ENCODE measurements around the gene C1QL1.

C1QL1 gene

GRCh38 chr17:44968225-44969143 is at the start of gene C1QL1:
Gene C1QL1 (minus strand): TSS chr17:44968303. CDS start chr17:44968048, 255 bp downstream.
- peak; percentile 81 for DNase-seq

- no peak for DNase-seq
Observed at GRCh38 chr17:45016823-45017222, 48.7 kb upstream of the C1QL1 start.

DNA sequence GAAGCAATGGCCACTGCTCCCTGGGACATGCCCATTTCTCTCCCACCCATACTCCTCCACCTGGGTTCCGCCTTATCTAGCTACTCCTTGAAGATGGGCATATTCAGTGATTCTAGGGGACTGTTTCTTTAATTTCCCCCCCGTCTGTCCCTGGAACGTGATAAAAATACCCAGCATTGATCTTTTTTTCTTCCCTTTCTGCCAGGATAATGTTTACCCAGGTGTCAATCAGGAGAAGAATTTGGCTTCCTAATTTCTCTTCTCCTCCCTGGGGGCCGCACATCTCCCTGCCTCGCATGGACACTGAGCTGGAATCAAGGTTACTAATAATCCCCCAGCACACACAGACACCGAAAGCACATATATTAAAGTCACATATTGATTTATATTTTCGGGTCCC is 48.1 kb upstream of the C1QL1 start:
- no peak for DNase-seq

GRCh38 chr17:45013021-45013997 is 45.2 kb upstream of the C1QL1 start:
- no peak for DNase-seq

DNA sequence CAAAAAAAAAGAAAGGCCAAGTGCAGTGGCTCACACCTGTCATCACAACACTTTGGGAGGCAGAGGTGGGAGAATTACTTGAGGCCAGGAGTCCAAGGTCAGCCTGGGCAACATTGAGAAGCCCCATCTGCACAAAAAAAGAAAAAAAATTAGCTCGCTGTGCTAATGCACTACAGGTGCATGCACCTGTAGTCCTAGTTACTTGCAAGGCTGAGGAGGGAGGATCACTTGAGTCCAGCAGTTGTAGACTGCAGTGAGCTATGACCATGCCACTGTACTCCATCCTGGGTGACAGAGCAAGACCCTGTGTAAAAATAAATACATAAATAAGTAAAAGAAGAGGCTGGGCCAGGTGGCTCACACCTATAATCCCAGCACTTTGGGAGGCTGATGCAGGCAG is 43.7 kb upstream of the C1QL1 start:
- no peak for DNase-seq

DNA sequence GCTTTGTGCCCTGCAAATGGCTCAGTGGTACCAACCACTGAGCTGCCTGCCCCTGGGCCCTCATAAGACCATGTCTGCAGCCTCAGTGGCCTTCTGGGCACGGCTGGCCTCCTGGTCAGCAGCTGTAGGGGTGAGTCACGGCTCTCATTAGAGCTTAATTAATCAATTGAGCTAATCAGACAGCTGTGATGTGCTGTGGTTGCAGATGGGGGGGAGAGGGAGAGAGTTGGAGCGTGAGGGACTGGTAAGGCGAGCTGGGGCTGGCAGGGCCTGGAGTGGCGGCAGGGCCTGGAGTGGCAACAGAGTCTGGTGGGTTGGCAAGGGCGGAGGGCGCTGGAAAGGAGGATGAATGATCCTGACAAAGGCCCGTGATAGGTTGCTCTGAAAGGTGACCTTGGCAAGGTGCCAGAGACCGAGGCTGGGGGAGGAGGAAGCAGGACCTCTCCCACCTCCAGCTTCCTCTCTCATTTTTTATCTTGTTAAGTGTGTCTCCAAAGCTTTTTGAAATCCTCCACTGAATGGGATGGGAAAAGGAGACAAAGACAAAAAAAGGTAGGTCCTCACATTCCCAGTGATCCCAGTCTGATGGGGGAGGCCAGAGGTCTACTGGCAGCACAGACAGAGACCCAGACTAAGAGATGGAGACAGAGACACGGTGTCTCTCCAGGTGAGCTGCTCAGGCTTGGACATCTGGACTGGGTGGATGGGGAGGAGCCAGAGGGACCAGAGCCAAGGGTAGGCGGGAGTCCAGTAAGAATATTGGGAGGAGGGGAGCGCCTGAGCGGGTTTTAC is 41.8 kb upstream of the C1QL1 start:
- no peak for DNase-seq

DNA sequence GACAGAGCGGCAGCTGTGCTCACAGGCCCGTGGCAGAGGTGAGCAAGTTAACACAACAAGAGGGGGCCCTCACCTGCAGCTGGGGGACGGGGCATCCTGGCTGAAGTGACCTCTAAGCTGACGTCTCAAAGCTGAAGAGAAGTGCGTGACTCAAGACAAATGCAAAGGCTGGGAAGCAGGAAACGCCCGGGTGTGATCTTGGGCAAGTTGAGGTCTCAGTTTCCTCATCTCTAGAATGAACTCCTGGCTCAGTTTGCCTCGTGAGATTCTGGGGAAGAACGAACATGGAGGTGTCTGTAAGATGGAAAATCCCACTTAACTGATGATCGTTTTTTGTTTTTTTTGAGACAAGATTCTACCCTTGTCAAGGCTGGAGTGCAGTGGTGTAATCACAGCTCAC is 40.1 kb upstream of the C1QL1 start:
- DNase-seq: no peak

GRCh38 chr17:45006927-45007461 is 38.9 kb upstream of the C1QL1 start:
- no peak for DNase-seq

- no peak for DNase-seq
Observed at GRCh38 chr17:45005700-45006099, 37.6 kb upstream of the C1QL1 start.

DNA sequence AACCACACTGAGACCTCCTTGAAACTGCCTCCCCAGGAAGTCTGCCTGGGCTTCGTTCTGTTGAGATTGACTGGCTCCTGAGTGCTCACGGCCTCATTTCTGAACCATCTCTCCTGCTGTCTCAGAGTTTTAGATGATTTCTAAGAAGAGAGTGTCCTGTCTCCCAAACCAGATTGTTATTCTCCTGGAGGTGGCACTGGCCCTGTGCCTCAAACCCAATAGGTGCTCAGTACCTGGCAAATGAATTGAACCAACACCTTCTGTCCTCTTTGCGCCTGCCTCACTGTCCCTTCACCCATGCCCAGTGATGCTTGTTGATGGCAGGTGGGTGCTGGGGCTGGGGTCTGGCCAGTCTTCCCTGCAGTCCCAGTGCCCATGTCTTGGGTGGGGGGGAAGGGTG is 36.3 kb upstream of the C1QL1 start:
- DNase-seq: no peak

DNA sequence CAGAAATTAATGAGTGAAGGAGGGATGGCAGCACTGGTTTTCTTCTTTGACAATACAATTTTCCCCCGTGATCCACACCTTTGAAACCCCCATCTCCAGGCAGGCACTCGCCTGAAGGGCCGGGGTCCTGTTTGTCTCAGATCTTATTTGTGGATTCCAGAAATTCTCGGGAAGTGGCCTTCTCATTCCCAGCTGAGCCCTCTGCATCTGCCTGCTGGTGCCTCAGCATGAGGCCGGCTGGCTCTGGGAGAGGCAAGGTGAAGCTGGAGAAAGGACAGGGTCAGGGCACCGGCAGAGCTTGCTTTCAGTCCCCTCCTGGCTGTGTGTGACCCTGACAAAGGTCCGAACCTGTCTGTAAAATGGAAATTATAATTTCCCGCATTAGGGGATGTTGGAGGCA is 35.8 kb upstream of the C1QL1 start:
- DNase-seq: no peak

- DNase-seq: no peak
Observed at GRCh38 chr17:45001310-45001709, 33.2 kb upstream of the C1QL1 start.

GRCh38 chr17:44999433-44999832 is 31.3 kb upstream of the C1QL1 start:
- no peak for DNase-seq

- DNase-seq: no peak
Observed at GRCh38 chr17:44998646-44999045, 30.5 kb upstream of the C1QL1 start.

DNA sequence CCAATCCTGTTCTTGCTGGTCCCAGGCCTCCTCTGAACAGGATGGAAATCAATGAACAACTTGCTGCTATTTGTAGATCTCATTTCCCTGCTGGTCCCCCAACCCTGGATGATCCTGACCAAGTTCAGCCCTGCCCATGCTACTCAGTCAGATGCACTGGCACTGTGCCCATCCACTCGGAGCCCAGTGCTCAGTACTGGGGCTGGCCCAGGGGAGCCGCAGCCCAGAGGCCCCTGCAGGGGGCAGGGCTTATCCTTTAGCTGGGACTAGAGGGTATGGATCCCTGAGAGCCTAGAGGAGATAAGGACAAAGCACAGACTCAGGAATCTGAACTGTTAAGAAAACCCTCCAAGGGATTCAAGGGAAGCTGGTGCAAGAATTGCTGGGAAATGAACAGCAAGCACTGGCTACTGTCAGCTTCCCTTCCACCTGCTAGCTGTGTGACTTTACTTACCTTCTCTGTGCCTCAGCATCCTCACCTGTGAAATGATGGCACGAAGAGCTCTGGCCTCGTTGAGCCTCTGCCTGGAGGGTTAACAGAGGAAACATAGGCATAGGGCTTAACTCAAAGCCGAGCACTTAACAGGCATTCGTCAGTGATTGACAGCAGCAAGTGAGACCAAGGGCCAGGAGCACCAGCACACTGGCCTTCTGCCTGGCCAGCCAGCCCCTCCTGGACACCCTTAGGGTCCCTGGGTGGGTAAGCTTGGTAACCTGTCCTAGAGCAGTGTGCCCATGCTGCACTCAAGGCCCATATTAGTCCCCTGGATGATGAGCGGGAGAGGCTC is 29.8 kb upstream of the C1QL1 start:
- DNase-seq: no peak

DNA sequence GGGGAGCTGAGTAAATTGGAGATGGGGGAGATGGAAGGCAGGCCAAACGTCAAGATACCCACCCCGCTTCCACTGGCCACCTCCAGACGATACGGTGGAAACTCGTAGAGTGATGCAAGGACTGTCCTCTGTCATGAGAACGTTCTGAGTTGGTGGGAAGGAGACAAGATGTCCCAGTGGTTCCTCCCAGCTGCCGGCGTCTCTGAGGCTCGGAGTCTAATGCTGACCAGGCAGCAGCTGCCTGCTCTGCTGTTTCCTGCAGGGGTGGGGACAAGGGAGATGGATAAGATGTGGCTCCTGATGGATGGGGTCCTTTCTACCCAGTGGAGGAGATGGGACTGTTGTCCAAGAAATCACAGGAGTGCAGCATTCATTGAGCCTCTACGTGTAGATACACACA is 28.2 kb upstream of the C1QL1 start:
- no peak for DNase-seq

- no peak for DNase-seq
Observed at GRCh38 chr17:44995436-44996001, 27.4 kb upstream of the C1QL1 start.

DNA sequence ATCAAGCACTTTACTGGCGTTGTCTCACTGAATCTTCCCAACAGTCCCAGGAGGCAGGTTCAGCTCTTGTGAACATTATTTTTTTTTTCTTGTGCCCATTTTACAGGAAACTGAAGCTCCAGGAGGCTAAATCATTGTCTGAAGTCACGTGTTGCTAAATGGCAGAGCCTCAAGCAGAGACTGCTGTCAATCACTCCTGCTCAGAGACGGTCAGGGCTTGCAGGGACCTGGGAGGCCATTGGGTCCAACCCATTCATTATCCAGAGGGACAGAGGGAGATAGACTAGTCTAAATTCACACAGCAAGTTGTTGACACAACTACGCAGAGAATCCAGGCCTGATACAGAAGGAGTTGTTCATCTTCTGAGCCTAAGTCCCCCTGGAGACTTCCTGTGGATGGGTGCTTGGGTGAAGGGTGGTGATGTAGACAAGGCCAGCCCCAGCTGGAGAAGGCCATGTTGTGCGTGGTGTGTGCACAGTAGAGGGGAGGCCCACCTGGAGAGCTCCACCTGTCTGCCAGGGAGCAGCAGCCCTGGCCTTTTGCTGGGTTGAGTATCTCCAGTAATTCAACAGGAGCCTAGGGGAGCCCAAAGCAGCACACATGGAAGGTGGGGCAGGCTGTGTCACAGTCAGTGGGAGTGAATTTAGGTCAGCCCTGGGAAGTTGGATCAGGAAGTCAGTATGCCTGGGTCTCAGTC is 24.3 kb upstream of the C1QL1 start:
- DNase-seq: no peak

DNA sequence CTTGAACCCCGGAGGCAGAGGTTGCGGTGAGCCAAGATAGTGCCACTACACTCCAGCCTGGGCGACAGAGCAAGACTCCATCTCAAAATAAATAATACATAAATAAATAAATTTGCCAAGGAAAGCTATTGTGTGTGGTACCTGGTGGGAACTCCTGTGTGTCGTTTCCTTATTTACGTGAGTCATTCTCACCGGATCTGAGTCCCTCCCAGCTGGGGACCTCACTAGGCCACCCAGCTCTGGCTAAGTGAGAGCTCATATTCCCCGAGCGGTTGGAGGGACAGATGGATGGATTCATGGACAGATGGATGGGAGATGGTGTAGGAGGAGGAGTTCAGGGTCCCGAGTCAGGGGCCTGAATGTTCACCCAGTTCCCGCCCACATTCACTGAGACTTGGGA is 22.9 kb upstream of the C1QL1 start:
- DNase-seq: no peak

- no peak for DNase-seq
Observed at GRCh38 chr17:44989552-44990138, 21.5 kb upstream of the C1QL1 start.
